Measurements from ENCODE around the gene SMG6. TPM values are rescaled to one million over a fixed set of nuclear protein-coding genes. Genes with fewer than 3 reads are reported as not detected.

The SMG6 gene
- total and polyA plus RNA-seq, 2 of the 4 experiments (the other 2 are of a cell fraction) = 16.3 to 30.3 TPM

DNA sequence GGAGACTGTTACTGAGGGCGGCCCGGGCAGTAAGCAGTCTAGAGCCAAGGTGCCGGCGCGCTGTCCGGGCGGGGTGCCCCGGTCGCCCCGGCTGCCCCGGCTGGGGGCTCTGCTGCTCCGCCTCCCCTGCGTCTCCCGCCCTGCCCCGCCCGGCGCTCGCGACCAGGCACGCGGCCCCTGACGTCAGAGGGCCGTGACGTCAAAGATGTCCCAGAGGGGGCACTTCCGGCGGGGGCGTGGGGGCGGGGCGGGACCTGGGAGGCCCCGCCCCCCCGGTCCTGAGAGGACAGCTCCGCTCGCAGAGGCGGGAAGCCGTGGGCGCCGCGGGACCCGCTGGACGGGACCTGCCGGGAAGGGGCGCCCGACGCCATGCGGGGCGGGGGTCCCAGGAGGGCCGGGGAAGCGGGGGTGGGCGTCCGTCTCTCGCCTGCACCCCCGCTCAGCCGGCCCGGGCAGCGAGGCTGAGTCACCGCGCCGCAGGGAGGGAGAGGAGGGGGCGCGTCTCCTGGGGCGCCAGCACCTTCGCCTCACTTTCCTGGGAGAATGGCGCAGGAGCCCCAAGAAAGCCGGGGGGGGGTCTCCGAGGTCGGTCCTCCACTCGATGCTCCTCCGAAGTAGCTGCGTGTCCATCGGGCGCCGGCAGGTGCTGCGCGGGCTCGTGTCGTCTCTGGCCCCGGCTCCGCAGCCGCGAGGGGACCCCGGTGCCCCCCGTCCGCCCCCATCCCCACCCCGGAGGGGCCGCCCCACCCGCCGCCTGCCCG, 253.1 kb downstream of the SMG6 start:
- no peaks in the 10 kb centered on the region for H3K27me3 ChIP-seq (ENCODE audit: control insufficient read depth, insufficient read depth, low read length)
- H4K20me1 ChIP-seq (ENCODE audit: insufficient read depth, low read length) = peaks cover 15% of the 10 kb centered on the region; the same call in 1 of the 2 replicates
- H4K91ac ChIP-seq (ENCODE audit: insufficient read depth, low read depth, low read length) = no peak overlapping the region
- H3K9me3 ChIP-seq (ENCODE audit: control insufficient read depth, insufficient read depth, low read length) = no peaks in the 10 kb centered on the region
- no peak overlapping the region for H4K8ac ChIP-seq (ENCODE audit: low read depth in 2 of 2, low read length in 2 of 2)
- ATAC-seq (ENCODE audit: low read depth) = peak; percentile 37
- intact Hi-C loops (cut with micrococcal nuclease) = loop anchor here (5.0 kb wide), 2 partner anchors 287 to 302 kb away; partner anchors contain the start of genes SGSM2 and TSR1
- peak; percentile 73 for DNase-seq
- H3K18ac ChIP-seq (ENCODE audit: low read depth, low read length) = no peak overlapping the region
- H3K79me1 ChIP-seq (ENCODE audit: low read depth in 1 of 2, low read length in 2 of 2) = peaks cover 0 to 15% of the 10 kb centered on the region in 2 experiments; a peak in 3 of 4 replicates
- H2BK120ac ChIP-seq (ENCODE audit: low read depth, low read length) = no peak overlapping the region
- no peak overlapping the region for H2BK20ac ChIP-seq (ENCODE audit: low read depth, low read length)
- H3K27ac ChIP-seq (ENCODE audit: insufficient read depth, low read length) = no peak overlapping the region
- H3K23ac ChIP-seq (ENCODE audit: low read depth, low read length) = no peak overlapping the region
- no peak overlapping the region for H2BK15ac ChIP-seq (ENCODE audit: low read depth, low read length)
- TF ChIP-seq CHD1 (IDR thresholded peaks at IDR 0.05; ENCODE audit: low read depth, low read length) = 0 out of 2 replicates have a peak, but pooled peaks have one; percentile 28
- TF ChIP-seq, protein P1, sequence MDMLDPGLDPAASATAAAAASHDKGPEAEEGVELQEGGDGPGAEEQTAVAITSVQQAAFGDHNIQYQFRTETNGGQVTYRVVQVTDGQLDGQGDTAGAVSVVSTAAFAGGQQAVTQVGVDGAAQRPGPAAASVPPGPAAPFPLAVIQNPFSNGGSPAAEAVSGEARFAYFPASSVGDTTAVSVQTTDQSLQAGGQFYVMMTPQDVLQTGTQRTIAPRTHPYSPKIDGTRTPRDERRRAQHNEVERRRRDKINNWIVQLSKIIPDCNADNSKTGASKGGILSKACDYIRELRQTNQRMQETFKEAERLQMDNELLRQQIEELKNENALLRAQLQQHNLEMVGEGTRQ (IDR thresholded peaks at IDR 0.05; ENCODE audit: low read depth, low read length) = peak; percentile 25
- TF ChIP-seq, protein P2, sequence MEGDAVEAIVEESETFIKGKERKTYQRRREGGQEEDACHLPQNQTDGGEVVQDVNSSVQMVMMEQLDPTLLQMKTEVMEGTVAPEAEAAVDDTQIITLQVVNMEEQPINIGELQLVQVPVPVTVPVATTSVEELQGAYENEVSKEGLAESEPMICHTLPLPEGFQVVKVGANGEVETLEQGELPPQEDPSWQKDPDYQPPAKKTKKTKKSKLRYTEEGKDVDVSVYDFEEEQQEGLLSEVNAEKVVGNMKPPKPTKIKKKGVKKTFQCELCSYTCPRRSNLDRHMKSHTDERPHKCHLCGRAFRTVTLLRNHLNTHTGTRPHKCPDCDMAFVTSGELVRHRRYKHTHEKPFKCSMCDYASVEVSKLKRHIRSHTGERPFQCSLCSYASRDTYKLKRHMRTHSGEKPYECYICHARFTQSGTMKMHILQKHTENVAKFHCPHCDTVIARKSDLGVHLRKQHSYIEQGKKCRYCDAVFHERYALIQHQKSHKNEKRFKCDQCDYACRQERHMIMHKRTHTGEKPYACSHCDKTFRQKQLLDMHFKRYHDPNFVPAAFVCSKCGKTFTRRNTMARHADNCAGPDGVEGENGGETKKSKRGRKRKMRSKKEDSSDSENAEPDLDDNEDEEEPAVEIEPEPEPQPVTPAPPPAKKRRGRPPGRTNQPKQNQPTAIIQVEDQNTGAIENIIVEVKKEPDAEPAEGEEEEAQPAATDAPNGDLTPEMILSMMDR (conservative IDR thresholded peaks at IDR 0.05; ENCODE audit: low read depth, low read length) = no peak
- TF ChIP-seq MAZ (IDR thresholded peaks at IDR 0.05; ENCODE audit: borderline replicate concordance, low read depth, low read length) = peak; percentile 72; the same call in 1 of the 2 replicates
- TF ChIP-seq POLR2A (IDR thresholded peaks at IDR 0.05; ENCODE audit: low read depth, low read length) = no peak; the same call in 1 of the 2 replicates
- no peak; the same call in 1 of the 2 replicates for TF ChIP-seq BHLHE40 (IDR thresholded peaks at IDR 0.05; ENCODE audit: low read depth, low read length)
- no peak for TF ChIP-seq RCOR1 (IDR thresholded peaks at IDR 0.05; ENCODE audit: insufficient replicate concordance, low read length)
- no peak for TF ChIP-seq MAFK (IDR thresholded peaks at IDR 0.05; ENCODE audit: low read depth, low read length)
- peak; percentile 8; the same call in 1 of the 2 replicates for TF ChIP-seq FOS (IDR thresholded peaks at IDR 0.05; ENCODE audit: low read depth, low read length)
- dilution Hi-C loops (cut with HindIII; ENCODE audit: low sequenced_read_pairs, unreplicated experiment) = no loop called here
- H3K9me1 ChIP-seq (ENCODE audit: insufficient read depth, low read length) = 0 out of 2 replicates have a peak, but pooled peaks cover under 1% of the 10 kb centered on the region
- peaks cover 11% of the 10 kb centered on the region for H3K4me1 ChIP-seq (ENCODE audit: control insufficient read depth, insufficient read depth, low read length)
- H3K4me2 ChIP-seq (ENCODE audit: low read depth, low read length) = peak overlapping the region; percentile 73
- no peak overlapping the region for H4K5ac ChIP-seq (ENCODE audit: low read depth, low read length)
- no peak overlapping the region for H3K56ac ChIP-seq (ENCODE audit: extremely low read depth, insufficient read depth, low read length)
- peak overlapping the region; percentile 87 for H3K4me3 ChIP-seq (ENCODE audit: insufficient read depth, low read depth, low read length)
- H3K36me3 ChIP-seq (ENCODE audit: control insufficient read depth, insufficient read depth, low read length) = no peaks in the 10 kb centered on the region
- 2% methylated on average over 21 of the region's 88 CpGs; no CpG with 5 or more reads in 1 of the 2 experiments for WGBS, 2 experiments (ENCODE audit: extremely low coverage in 2 of 2, insufficient read length in 1 of 2)
- no peak overlapping the region for H3K14ac ChIP-seq (replicated peaks; ENCODE audit: low read depth, low read length)
- peak overlapping the region; percentile 85 for H2AFZ ChIP-seq (replicated peaks; ENCODE audit: low read length, poor library complexity)
- CTCF ChIA-PET = no interaction called here
- H2AK5ac ChIP-seq (ENCODE audit: low read depth, low read length) = no peak overlapping the region
- in situ Hi-C loops (cut with MboI; ENCODE audit: low sequenced_read_pairs) = no loop called here
- BruUV-seq (replicated peaks) = no TSS peak
- no peak overlapping the region for H2BK5ac ChIP-seq (ENCODE audit: low read depth, low read length, poor library complexity, severe bottlenecking)
- POLR2A ChIA-PET (ENCODE audit: unreplicated experiment) = interaction anchor here (1.0 kb wide), 1 partner anchor 18 kb away, joined by 6 read pairs; no protein-coding TSS in a partner anchor
- no peak overlapping the region for H3K4ac ChIP-seq (ENCODE audit: low read depth, low read length)
- no peak overlapping the region for H2AK9ac ChIP-seq (replicated peaks; ENCODE audit: low read depth, low read length, poor library complexity)
- H3K9ac ChIP-seq (ENCODE audit: low read depth, low read length) = no peak overlapping the region
